ENCODE results near the gene ZNF805. TPM values are rescaled to one million over a fixed set of nuclear protein-coding genes. Genes with fewer than 3 reads are reported as not detected.
A peak's percentile ranks its signal among the peaks of the same experiment; 100 is the strongest.
"Not testable (repeated sequence)": the region's sequence is repeated elsewhere in the genome, so short reads cannot be mapped to it uniquely, and the experiment has no call there.

ZNF805 gene
- total RNA-seq, 4 donors from 2014 or later: 13.3 to 19.7 (median 17.3) TPM

DNA sequence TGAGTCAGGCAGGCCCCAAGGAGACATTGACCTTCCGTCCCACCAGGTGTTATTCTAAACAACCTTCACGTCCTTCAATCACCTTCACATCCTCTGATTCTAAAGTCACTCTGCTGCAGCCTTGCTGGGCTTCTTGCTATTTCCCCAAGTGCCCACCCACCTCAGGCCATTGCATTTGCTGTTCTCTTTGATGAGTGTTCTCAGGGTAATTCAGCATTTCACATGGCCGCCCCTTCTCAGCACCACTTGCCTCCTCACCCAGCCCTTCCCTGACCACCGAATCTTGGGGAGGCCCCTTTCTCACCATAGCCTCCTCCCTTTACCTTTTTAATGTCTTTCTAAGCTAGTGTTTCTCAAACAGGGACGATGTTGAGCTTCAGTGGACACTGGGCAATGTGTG lies 4.6 kb downstream of the ZNF805 start:
- H3K9me3 ChIP-seq: no peaks in the 10 kb centered on the region
- peak; percentile 39 for DNase-seq (ENCODE audit: extremely low spot score)
- peaks cover 19 to 31% (median 24%) of the 10 kb centered on the region in 4 donors for H3K4me1 ChIP-seq
- no peak overlapping the region for H3K27ac ChIP-seq (replicated peaks in 1 of 4)
- no peaks in the 10 kb centered on the region for H3K27me3 ChIP-seq
- H3K4me3 ChIP-seq: no peak overlapping the region
- peaks cover 41 to 73% (median 57%) of the 10 kb centered on the region in 4 donors for H3K36me3 ChIP-seq
- 94% methylated on average over 5 of the region's 5 CpGs for WGBS
- intact Hi-C loops (cut with DNase I): no loop called here
- TF ChIP-seq EP300 (IDR thresholded peaks at IDR 0.05): no peak
- TF ChIP-seq, protein P1, sequence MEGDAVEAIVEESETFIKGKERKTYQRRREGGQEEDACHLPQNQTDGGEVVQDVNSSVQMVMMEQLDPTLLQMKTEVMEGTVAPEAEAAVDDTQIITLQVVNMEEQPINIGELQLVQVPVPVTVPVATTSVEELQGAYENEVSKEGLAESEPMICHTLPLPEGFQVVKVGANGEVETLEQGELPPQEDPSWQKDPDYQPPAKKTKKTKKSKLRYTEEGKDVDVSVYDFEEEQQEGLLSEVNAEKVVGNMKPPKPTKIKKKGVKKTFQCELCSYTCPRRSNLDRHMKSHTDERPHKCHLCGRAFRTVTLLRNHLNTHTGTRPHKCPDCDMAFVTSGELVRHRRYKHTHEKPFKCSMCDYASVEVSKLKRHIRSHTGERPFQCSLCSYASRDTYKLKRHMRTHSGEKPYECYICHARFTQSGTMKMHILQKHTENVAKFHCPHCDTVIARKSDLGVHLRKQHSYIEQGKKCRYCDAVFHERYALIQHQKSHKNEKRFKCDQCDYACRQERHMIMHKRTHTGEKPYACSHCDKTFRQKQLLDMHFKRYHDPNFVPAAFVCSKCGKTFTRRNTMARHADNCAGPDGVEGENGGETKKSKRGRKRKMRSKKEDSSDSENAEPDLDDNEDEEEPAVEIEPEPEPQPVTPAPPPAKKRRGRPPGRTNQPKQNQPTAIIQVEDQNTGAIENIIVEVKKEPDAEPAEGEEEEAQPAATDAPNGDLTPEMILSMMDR (IDR thresholded peaks at IDR 0.05): no peak

DNA sequence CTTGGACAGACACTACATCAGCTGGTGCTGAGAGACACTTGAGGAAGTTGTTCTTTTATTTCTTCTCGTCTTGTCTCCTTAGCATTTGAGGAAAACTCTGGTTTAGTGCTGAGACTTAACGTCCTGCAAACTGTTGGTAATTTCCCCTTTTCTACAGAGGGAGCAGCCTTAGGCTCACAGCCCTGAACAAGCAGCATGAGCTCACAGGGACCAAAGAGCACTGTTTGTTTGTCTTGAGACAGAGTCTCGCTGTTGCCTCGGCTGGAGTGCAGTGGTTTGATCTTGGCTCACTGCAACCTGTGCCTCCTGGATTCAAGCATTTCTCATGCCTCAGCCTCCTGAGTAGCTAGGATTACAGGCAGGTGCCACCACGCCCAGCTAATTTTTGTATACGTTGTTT lies 5.5 kb downstream of the ZNF805 start:
- H3K9me3 ChIP-seq: no peaks in the 10 kb centered on the region
- no peak overlapping the region for H3K27ac ChIP-seq (replicated peaks in 1 of 4)
- no peaks in the 10 kb centered on the region for H3K27me3 ChIP-seq
- H3K4me3 ChIP-seq: no peak overlapping the region
- peaks cover 41 to 82% (median 65%) of the 10 kb centered on the region in 4 donors for H3K36me3 ChIP-seq
- intact Hi-C loops (cut with DNase I): no loop called here
- peak; percentile 66 for DNase-seq (ENCODE audit: extremely low spot score)
- WGBS: 75% methylated on average over 6 of the region's 6 CpGs
- peaks cover 18 to 29% (median 23%) of the 10 kb centered on the region in 4 donors for H3K4me1 ChIP-seq
- no peak for TF ChIP-seq EP300 (IDR thresholded peaks at IDR 0.05)
- TF ChIP-seq, protein P1 (IDR thresholded peaks at IDR 0.05): no peak

DNA sequence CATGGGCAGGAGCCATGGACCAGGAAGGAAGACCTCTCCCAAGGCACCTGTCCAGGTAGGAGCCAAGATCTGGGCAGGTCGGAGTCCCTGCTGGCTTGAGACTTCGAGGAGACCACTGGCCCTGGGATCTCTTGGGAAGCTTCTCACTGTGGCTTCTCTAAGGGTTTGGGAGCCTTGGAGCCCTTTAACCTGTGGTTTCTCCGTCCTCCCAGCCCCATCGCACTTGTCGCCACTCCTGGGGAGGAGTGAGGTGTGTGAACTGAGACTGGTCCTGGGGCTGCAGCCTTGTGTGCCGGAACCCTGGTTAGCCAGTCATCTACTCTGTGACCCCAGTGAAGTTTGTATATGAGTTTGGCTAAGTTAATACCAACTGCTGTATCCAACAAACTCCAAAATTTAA lies 8.2 kb downstream of the ZNF805 start:
- Histone ChIP-seq H3K4me1 (peaks cover 0 to 3% (median under 1%) of the 10 kb centered on the region in 4 donors), H3K9me3 (peaks cover 0 to 4% (median under 1%) of the 10 kb centered on the region in 4 donors), H3K36me3 (peaks cover 62 to 98% (median 89%) of the 10 kb centered on the region in 4 donors), H3K27me3 (no peaks in the 10 kb centered on the region), H3K27ac (replicated peaks in 1 of 4) (no peak overlapping the region), H3K4me3 (no peak overlapping the region)
- intact Hi-C loops (cut with DNase I): no loop called here
- no peak for TF ChIP-seq POLR2A (IDR thresholded peaks at IDR 0.05; ENCODE audit: low read depth)
- no peak for TF ChIP-seq EP300 (IDR thresholded peaks at IDR 0.05)
- TF ChIP-seq, protein P1 (IDR thresholded peaks at IDR 0.05): no peak
- TF ChIP-seq POLR2AphosphoS5 (IDR thresholded peaks at IDR 0.05): no peak
- DNase-seq (ENCODE audit: extremely low spot score): peak; percentile 29
- 97% methylated on average over 4 of the region's 6 CpGs for WGBS

DNA sequence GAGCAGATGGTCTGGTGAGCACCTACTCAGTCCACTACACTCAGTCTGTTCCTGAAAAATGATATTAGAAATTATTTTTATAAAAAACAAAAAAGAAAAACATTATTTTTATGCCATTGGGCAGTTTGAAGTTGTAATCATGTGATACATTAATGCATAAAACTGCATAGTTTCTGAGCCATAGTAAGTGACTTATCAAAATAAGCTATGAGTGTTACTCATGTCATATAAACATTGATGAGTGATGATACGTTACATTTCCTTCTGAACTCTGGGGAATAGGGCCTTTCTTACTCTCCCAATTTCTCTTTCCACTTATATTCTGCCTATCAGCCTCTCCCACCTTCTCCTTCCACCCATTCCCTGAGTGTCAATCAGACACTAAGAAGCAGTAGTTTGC lies 8.9 kb downstream of the ZNF805 start:
- Histone ChIP-seq H3K4me1 (no peaks in the 10 kb centered on the region), H3K27ac (replicated peaks in 1 of 4) (no peak overlapping the region), H3K4me3 (no peak overlapping the region), H3K36me3 (peaks cover 68 to 98% (median 89%) of the 10 kb centered on the region in 4 donors), H3K27me3 (no peaks in the 10 kb centered on the region), H3K9me3 (peaks cover 0 to 11% (median 3%) of the 10 kb centered on the region in 4 donors)
- no peak for DNase-seq (ENCODE audit: extremely low spot score)
- TF ChIP-seq POLR2AphosphoS5 (IDR thresholded peaks at IDR 0.05) (no peak), POLR2A (IDR thresholded peaks at IDR 0.05; ENCODE audit: low read depth) (no peak), EP300 (IDR thresholded peaks at IDR 0.05) (no peak)
- TF ChIP-seq, protein P1 (IDR thresholded peaks at IDR 0.05): no peak
- 72% methylated on average over 1 of the region's 1 CpG for whole genome bisulfite sequencing
- intact Hi-C loops (cut with DNase I): no loop called here

DNA sequence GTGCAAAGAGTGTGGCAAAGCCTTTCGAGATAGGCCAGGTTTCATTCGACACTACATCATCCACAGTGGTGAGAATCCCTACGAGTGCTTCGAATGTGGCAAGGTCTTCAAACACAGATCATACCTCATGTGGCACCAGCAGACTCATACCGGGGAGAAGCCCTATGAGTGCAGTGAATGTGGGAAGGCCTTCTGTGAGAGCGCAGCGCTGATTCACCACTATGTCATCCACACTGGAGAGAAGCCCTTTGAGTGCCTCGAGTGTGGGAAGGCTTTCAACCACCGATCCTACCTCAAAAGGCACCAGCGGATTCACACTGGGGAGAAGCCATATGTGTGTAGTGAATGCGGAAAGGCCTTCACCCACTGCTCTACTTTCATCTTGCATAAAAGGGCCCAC lies 13.3 kb downstream of the ZNF805 start:
- 97% methylated on average over 11 of the region's 11 CpGs for WGBS
- Histone ChIP-seq H3K36me3 (peaks cover 43 to 70% (median 58%) of the 10 kb centered on the region in 4 donors), H3K9me3 (peaks cover 0 to 15% (median 3%) of the 10 kb centered on the region in 4 donors)
- H3K27me3 ChIP-seq; H3K4me1 ChIP-seq; H3K4me3 ChIP-seq; DNase-seq (ENCODE audit: extremely low spot score); intact Hi-C loops (cut with DNase I); H3K27ac ChIP-seq (replicated peaks in 1 of 4): not testable (repeated sequence)
